Fibroblast of lung (primary cell): ENCODE results near the gene NUDT19.

ENCODE experiments used
- CTCF ChIP-seq, 2 donors: IDR thresholded peaks in 1 of 2; conservative IDR thresholded peaks in 1 of 2; 1 replicate in 1 of 2; 2 replicates in 1 of 2; pipeline ENCODE4 v1.5.1; 2011 to 2012; ENCODE audit warnings: low read length in 2 of 2, control low read depth in 1 of 2, inconsistent platforms in 1 of 2, low read depth in 1 of 2, mild to moderate bottlenecking in 1 of 2
- EZH2 ChIP-seq: IDR thresholded peaks from 2 replicates; pipeline ENCODE4 v1.5.1; 2012; ENCODE audit warnings: low read length, control low read depth, mild to moderate bottlenecking; ENCODE audit errors: missing control alignments

DNA sequence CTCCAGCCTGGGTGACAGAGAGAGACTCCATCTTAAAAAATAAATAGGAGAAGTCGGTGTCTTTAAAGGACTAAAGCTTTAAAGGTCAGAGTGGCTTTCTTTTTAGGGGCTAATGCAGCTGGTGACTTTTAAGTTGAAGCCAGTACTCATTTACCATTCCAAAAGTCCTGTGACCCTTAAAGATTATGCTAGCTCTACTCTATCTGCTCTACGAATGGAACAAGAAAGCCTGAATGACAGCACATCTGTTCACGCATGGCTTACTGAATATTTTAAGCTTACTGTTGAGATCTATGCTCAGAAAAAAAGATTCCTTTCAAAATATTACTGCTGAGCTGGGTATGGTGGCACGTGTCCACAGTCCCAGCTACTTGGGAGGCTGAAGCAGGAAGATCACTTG lies 44.3 kb downstream of the NUDT19 start:
- TF ChIP-seq EZH2: no peak
- TF ChIP-seq CTCF (conservative IDR thresholded peaks at IDR 0.05 in 1 of 2, IDR thresholded peaks at IDR 0.05 in 1 of 2; ENCODE audit: low read depth in 1 of 2, low read length in 2 of 2): no peak
